Dedifferentiated amniotic fluid mesenchymal stem cell (primary cell): Measurements from ENCODE around the gene MACROH2A2.
"Not testable (repeated sequence)": the region's sequence is repeated elsewhere in the genome, so short reads cannot be mapped to it uniquely, and the experiment has no call there.

Source experiments
- DNase-seq: peaks from one replicate; pipeline ENCODE4 v3.0.0-alpha.2; 2016; ENCODE audit errors: extremely low spot score

MACROH2A2 gene

DNA sequence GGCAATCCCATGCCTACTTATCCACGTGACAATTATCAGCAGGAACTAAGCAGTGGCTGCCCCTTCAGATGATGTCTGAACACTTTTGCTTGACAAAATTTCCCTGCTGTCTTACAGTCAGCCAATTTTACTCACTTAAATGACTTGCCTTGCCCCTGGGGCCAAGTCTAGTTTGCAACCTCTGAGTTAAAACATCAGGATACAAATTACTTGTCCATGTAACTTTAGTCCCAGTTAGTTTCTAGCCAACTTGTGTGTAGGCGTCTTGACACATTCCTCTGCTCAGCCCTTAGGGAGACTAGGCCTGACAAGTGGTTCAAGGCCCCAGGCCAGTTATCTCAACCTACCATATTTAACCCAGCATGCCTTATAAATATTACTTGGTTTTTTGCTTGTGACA, 105.5 kb downstream of the MACROH2A2 start:
- no peak for DNase-seq

DNA sequence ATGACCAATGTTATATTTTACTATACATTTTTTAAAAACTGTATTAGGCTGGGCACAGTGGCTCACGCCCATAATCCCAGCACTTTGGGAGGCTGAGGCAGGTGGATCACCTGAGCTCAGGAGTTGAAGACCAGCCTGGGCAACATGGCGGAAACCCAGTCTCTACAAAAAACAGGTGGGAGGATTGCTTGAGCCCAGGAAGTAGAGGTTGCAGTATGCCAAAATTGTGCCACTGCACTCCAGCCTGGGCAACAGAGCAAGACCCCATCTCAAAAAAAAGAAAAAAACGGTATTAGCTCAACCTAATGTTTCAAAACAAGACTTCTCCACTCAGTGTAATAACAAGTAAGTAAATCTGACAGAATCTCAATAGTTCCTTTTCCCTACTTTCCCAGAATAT, 106.7 kb downstream of the MACROH2A2 start:
- not testable (repeated sequence) for DNase-seq

- no peak for DNase-seq
These were observed 108.2 kb downstream of the MACROH2A2 start for GRCh38 chr10:70160798-70161197.
